CD4-positive, alpha-beta T cell treated with Interleukin-15 for 1 hour (primary cell): ENCODE results near the gene RSPH9.
A peak's percentile ranks its signal among the peaks of the same experiment; 100 is the strongest.
"Not testable (repeated sequence)": the region's sequence is repeated elsewhere in the genome, so short reads cannot be mapped to it uniquely, and the experiment has no call there.

Experiments
- DNase-seq: peaks from one replicate; pipeline ENCODE4 v3.0.0-alpha.2; 2020

Gene RSPH9

DNA sequence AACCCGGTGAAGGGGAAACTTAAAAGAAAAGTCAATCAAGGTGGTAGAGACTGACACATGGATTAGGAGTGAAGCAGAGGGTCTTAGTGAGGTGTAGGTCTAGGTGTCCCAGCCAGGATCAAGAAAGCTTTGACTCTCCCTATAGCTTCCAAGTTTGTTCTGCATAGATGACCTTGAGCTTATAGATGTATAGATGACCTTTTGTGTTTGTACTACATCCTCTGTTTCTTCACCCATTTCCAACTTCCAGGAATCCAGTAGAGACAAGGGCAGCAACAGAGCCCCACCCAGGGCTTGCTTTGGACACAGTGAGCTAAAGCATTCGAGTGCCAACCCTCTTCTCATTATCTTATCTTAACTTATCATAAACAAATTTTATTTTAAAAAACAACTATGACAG is 44.6 kb downstream of the RSPH9 start:
- no peak for DNase-seq

DNA sequence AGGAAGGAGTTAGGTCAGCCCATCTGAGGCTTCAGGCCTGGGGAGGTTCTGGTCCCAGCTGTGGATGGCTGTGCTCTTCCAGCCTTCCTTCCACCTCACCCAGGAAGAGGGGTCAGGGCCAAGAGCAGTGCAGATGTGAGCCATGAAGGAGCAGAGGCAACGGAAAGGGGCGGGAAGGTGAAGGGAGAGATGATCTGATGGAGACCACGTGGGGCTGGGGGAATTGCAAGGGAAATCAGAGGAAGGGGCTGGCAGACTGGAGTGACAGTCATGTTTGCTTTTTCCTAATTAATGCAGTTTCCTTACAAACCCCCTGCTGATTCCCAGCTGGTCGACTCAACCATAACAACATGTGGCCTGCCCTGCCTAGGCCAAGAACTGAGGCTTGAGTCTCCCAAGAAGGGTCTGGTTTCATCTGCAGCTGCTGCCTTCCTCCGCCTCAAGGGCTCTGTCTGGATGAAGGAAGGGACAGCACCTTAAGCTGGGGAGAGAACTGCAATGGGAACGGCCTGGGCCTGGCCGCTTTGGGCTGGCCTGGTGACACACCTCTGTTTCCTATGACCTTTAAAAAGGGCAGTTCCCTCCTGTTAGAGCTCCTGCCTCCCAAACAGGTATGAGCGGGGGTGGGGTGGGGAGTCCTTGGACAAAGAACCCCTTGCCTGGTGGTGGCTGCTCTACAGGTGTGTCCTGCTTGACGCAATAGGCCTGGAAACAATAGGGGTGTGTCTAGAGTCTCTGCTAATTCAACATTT is 50.6 kb downstream of the RSPH9 start:
- DNase-seq, result no peak

DNA sequence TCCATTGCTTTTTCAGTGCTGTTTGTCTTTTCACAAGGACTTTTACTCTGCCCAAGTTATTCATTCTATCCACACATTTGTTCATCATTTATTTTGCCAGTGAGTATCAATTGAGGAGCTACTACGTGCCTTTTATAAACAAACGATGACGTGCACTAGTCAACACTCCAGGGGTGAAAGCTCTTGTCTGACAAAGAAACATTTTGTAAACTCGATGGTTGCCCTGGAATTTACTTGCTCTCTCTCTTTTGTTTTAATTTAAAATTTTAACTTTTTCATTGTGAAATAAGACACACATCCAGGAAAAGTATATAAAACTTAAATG is 51.1 kb downstream of the RSPH9 start:
- DNase-seq, result no peak

DNA sequence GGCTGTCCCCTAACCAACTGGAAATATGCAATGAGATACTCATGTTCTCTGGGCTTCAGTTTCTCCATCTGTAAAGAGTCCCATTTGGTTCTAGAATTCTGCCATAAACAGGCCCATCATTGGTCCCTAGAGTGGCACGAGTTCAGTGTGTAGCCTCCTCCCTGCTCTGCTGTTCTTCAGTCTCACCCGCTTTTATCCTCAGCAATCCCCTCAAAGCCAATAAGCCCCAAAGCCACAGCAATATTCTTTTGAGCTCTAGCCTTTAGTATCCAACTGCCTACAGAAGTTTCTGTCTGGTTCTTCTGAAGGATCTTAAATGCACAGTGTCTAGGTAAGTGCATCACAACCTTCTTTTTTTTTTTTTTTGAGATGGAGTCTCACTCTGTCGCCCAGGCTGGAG is 52.6 kb downstream of the RSPH9 start:
- no peak for DNase-seq

DNA sequence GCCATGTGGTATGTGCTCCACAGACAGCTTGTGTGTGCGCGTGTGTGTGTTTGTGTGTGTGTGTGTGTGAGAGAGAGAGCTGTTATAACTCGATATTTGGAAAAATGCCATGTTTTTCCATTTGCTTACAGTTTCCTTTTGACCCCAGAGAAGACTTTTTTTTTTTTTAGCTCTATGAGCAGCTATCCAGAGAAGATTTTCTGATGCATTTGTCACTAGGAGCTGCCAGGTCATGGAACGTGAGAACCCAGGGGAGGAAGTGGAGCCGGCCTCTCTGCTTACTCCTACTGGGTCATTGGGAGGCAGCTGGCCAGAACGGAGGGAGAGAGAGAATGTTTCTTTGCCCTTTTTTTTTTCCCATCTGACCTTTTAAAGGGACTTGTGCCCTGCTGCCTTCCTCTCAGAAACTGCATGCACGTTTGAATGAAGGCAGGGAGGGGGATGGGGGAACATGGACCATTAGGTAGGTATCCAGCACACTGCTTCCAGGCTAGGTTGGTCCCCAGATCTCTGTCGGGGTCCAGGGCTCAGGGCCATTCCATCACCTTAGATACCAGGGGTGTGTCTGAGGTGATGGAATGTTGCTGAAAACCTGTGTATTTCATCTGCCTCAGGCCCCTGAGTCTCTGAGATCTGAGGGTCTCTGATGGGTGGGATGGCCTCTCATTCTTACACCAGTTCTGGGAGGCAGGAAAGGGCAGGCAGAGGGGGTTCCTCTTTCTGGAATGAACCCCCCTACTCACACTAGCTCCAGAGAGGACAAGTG is 53.9 kb downstream of the RSPH9 start:
- DNase-seq, result no peak

DNA sequence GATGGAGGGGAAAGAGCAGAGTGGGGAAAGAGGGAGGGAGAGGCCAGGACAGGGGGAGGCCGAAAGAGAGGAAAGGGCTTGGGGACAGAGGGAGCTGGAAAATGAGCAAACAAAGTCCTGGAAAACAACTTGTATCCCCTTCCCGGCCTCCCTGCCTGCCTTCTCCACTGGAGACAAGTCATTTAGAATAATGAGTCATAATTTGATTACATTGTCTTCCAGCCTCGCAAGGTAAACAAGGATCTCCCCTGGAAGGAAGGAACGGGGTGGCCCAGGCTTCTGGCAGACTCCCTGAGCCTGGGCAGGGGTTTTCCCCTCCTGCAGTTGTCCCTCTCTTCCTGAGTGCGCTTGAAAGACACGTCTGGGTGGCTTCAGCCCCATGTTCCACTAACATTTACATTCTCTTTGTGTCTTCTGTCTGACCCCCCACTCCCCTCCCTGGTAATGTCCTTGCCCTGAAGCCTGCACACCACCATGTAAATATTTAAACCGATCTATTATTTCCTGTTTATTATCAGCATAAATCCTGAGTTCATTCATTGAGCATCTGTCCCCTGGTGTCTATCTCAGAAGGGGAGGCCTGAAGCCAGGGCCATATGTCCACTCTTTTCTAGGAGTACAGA is 54.8 kb downstream of the RSPH9 start:
- no peak for DNase-seq

DNA sequence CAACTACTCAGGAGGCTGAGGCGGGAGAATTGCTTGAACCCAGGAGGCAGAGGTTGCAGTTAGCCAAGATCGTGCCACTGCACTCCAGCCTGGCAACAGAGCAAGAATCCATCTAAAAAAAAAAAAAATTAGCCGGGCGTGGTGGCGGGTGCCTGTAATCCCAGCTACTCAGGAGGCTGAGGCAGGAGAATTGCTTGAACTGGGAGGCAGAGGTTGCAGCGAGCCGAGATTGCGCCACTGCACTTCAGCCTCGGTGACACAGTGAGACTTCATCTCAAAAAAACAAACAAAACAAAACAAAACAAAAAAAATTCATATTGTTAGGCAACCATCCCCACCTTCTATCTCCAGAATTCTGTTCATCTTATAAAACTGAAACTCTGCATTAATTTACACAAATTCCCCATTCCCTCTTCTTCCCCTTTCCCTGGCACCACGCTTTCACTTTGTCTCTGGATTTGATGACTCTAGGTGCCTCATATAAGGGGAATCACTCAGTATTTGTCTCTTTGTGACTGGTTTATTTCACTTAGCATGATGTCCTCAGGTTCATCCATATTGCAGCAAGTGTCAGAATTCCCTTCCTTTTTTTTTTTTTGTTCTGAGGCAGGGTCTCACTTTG is 56.2 kb downstream of the RSPH9 start:
- not testable (repeated sequence) for DNase-seq

DNA sequence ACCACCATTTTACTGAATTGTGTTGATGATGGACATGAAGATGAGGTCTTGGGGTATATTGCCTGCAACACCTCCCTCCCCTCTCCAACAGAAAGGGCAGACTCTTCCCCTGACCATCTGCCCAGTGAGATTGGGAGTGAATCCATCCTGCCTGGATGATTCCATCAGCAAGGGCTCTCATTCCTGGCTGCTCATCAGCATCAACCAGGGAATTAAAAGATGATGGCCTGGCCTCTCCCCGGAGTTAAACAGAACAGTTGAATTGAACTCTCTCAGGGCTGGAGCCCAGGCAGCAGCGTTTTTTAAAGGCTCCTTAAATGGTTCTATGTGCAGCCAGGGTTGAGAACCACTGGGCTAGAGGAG is 57.3 kb downstream of the RSPH9 start:
- DNase-seq, result no peak

DNA sequence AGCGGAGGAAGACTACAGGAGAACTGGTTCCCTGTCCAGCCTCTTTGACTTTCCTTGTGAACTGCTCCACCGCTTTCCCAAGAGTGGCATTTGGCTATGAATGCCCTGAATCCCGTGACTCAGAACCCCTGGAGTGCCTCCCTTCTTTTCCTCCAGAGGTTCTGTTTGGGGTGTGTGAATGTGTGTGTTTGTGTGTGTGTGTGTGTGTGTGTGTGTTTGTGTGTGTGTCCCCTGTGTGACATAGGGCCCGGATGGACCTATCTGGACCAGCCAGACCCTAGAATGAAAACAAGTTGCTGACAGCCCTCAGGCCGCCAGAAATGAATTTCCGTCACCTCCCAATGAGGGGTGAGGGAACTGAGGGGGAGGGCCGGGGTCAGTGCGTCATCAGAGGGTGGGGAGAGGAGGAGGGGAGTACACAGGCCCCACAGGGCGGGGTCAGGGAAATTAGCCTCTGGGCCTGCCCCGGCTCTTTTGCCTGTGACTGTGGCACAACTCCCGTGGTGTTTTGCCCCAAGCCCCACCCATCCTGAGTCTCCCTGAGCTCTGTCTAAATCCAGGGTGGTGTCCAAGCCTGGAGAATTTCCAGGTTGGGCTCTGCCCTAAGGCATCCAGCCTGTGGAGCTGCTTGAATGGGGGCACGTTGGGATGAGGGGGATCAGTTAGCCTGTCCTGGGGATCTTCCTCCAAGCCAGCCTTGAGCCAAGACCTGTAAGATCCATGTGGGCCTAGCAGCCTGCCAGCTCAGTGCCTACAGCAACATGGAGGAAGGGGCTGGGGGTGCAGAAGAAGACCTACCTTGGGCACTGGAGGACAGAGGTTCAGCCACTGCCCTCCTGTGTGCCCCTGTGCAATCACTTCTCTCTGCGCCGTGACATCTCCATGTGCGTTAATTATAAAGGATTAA is 58.0 kb downstream of the RSPH9 start:
- peak; percentile 75 for DNase-seq

DNA sequence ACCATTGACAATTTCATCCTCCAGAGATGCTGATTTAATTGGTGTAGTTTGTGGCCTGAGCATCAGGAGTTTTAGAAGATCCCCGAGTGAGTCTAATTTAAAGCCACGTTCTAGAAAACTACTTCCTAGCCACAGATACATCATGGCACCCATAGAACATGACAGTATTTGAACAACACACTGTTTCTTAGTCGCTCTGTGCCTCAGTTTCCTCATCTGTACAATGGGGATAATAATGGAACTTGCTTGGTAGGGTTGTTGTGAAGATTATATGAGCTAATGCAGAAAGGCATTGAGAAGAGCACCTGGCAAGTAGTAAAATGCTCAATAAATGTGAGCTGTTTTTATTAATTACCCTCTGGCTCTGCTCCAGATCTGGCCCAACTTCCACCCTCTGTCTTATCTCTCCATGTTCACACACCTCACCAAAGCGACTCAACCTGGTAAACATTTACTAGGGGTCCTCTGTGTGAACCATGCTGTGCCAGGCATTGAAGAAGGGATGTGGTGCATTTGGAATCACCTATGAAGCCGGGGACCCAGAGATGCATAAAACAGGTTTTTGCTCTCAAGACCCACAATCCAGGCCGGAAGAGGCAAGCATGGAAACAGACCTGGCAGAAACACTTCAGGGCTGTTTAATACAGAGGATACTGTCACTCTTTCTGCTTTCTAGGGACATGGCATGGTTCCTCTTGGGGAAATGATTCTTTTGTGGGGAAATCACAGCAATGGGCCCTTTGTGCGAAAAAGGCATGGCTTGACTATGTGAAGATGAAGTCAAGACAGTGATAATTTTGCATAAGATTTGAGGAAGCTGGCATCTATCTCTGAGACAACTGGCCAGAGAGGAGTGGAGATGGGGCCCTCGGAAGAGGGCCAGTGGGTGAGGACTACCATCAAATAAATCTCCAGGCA is 58.9 kb downstream of the RSPH9 start:
- no peak for DNase-seq

DNA sequence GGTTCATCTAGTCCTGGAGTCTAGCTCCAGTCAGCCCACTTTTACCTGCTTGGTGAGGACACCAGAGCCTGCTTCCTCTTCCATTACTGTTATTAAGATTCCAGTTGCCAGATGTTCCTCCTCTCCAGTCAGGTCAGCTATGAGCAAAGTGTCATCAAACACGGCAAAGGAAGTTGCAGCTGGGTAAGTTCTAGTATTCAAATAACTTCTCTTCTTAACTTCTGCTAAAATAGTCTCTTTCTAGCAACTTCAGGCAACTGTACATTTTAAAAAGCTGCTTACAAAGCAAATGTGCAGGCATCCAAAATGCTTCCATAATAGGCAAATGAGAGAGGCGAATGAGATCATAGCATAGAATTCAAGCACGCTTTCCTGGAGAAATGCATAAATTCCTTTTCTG is 61.2 kb downstream of the RSPH9 start:
- no peak for DNase-seq

DNA sequence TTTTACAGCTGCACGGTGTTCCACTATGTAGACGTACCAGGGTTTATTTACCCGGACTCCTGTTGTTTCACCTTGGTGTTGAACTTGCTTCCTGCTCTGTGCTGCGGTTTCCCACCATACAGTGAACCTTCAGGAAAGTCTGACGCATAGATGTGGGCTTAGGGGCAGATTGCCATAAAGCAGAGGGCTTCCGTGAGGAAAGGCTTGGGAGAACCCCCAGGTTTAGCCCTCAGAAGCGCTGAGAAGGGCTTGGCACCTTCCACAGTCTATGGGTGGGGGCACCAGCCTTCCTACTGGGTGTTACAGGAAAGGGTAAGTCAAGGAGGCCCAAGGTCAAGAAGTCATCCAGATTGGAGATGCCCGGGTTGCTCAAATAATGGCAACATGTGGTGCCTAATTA is 62.0 kb downstream of the RSPH9 start:
- DNase-seq, result no peak

DNA sequence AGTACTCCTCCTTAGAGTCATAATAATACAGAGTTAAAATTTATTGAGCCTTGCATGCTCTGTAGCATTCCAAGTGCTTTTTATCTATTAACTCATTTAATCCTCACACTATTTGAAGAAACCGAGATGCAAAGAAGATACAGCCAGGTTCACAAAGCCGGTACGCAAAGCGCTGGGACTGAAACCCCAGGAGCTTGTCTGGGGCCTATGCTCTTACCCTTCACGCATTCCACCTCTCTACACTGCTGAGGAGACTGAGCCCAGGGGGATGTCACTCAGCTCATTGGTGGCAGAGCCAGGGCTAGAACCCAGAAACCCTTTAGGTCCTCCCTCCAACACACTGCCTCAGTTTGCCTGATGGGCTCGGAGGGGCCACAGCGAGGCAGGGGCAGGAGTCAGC is 62.4 kb downstream of the RSPH9 start:
- no peak for DNase-seq

DNA sequence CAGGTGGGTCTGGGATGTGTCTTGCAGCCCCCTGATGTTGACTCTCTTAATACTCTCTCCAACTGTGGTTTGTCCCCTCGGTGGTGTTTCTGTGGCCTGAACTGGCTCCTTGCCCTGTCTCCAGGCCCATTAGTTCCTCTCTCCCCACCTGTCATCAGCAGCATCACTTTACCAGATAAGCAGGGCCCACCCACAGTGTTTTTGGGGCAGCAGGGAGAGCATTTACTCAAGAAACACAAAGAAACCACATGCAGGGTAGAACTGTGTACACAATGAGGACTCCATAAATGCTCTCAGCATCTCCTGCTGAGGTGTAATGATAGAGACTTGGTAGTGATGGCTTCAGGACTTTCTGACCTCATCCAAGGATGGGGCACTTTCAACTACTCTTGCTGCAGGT is 62.9 kb downstream of the RSPH9 start:
- no peak for DNase-seq

DNA sequence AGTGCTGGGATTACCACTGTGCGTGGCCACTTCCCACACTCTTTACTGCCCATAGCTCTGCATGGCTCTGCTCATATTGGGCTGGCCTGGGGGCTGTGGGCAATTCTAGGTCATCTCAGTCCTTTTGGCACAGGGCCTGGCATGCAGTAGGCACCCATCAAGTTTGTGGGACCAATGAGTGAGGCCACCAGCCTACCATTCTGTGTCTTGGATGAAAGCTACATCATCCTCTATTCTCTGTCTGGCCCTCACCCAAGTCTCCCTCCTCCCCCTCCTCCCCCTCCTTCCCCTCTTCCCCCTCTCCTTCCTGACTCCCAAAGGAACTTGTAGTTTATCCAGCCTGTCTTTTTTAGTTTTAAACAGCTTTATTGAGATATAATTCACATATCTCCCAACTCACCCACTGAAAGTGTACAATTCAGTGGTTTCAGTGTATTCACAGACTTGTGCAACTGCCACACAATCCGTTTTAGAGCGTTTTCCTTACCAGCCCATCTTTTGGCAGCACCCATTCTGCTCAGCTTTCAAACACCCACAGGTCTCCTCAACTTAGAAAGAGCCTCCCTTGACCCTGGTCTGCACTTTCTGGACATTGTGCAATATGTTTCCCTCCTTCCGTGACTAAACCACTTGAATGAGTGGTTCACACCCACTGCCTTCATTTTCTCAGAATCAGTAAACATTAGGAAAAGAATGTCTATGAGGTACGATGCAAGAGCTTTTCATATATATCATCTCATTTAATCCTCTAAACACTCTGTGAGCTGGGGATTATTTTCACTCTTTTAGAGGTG is 64.2 kb downstream of the RSPH9 start:
- no peak for DNase-seq

DNA sequence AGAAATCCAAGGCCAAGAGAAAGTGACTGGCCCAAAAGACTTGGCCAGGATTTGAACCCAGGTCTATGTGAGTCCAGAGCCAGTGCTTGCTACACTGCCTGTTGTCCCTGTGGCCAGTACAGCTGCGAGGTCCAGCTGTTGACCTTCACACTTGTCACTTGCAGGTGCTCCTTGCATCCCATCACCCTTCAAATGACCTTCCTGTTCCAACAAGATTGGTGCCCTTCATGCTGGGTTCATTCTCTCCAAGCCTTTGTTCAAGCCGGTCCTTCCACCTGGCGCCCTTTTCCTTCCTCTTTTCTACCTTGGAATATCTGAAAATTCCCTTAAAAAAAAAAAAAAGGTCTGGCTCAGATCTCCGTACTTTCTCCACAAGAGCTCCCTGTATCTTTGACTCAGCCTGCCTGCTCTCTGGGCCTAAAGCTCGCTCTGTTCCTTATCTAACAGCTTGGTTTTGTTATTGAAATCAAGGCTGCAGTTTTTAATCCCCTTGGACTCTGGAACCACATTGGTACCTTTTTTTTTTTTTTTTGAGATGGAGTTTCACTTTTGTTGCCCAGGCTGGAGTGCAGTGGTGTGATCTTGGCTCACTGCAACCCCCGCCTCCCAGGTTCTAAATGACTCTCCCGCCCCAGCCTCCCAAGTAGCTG is 64.9 kb downstream of the RSPH9 start:
- DNase-seq, result no peak

DNA sequence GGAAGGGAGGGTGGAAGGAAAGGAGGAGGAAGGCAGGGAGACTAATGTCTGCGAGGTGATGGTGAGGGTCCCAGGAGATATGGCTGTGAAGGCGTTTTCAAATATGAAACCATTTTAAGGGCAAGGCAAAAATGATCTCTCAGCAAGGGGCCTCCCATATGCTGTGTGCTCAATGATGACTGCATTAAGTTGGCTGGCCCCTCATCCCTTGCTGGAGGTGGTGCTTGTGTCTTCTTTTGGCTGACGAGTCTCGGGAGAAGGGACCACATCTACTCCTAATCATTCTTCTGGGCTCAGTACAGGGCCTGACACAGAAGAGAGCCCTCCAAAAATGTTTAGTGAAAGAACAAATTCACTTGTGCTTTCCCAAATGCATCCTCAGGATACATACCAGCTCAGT is 65.7 kb downstream of the RSPH9 start:
- no peak for DNase-seq

DNA sequence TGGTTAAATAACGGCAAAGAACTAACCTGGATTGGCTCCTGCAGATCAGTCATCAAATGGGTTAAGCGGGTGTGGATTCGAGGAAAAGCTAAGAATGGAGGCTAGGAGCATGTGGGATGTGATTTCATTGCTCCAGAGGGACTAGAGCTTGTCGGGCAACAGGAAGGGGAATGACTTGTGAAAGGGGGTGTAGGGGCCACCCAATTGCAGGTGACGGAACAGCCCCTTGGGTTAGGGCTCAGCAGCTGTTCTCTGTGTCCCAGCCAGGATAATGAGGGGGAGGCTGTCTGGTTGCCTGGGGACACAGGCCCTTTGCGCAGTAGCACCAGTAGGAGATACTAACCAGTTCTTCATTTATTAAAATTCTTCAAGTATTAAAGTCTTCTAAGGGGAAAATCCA is 67.7 kb downstream of the RSPH9 start:
- no peak for DNase-seq

DNA sequence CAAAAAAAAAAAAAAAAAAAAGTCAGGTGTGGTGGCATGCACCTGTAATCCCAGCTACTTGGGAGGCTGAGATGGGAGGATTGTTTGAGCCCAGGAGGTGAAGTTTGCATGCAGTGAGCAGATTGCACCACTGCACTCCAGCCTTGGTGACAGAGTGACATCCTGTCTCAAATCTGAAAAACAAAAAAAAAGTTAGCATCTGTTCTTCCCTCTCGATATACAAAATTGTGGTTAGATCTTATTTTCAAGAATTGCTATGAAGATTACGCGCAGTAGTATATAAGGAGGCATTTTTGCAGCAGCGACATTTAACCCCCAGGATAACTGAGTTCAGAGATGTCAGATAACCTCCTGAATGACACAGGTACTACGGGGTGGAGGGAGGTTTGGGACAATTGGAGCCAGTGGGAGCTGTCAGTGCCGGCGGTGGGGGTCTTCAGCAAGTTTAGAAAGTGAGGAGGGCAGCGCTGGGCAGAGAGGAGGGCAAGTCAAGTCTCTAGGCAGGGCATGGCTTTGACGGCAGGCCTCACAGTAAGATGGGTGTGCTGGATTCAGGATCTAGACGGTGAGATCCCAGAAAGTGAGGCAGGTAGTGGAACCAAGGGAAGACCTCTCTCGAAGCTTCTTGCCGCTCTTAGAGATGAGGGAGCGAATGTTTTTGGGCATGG is 68.9 kb downstream of the RSPH9 start:
- DNase-seq, result no peak
